GM19328 (cell line): ENCODE results near the gene ATG4B.

Experiments used
- ATAC-seq: cut with Tn5 transposase; IDR thresholded peaks from one replicate; pipeline ENCODE4 v1.9.1; 2021; ENCODE audit warnings: mild to moderate bottlenecking, moderate library complexity; ENCODE audit not compliant: unreplicated experiment

The ATG4B gene

DNA sequence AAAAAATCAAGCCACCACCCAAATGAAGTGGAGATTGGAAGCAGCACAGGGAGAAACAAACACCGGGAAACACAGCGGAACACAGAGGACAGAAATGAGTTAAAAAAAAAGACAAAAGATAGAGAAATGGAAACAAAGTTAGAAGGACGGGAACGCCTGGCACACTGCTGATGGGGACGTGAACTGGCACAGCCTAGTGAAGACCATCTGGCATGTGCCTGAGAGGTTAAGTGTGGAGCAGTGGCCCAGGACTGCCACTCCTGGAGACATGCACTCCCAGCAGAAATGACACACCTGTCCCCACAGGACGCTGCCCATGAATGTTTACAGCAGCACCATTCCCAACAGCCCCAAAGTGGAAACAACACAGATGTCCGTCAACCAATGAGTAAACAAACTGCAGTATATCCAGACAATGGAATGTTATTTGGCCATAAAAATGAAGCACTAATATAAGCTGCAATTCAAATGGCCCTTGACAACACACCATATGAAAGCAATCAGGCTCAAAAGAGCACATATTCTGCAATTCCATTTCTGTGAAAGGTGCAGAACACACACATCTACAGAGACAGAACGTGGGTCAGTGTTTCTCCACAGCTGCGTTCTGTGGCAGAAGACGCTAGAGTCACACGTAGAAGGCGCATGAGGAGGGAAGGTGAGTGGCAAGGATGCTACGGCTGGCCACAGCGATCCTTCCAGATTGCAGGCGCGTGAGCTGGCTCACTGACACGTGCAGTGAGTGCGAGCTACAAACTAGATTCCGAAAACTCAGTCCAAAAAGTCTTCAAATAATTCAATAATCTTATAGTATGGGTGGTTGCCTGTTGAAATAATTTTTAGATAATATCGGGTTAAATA is 25.1 kb upstream of the ATG4B start:
- no peak for ATAC-seq

DNA sequence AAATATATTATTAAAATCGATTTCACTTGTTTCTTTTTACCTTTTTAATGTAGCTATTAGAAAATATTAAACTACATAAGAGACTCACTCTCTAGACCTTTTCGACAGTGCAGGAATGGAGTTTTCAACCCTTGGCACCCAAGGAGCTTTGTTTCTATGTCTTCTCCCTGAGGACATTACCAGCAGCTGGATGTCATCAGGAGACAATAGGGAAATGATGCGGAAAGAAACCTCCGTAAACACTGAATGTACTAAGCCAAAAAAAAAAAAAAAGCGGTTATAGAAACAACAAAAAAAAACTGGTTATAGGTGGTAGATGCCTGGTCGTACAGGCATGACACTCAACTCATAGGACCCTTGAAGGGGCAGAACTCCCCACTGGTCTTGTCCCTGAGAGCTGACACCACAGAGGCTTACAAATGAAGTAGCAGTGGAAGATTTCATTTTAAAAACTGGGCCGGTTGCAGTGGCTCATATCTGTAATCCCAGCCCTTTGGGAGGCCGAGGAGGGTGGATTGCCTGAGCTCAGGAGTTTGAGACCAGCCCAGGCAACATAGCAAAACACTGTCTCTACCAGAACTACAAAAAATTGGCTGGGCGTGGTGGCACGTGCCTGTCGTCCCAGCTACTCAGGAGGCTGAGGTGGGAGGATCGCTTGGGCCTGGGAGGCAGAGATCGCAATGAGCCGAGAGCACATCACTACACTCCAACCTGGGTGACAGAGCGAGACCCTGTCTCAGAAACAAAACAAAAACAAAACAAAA is 24.3 kb upstream of the ATG4B start:
- ATAC-seq = no peak

DNA sequence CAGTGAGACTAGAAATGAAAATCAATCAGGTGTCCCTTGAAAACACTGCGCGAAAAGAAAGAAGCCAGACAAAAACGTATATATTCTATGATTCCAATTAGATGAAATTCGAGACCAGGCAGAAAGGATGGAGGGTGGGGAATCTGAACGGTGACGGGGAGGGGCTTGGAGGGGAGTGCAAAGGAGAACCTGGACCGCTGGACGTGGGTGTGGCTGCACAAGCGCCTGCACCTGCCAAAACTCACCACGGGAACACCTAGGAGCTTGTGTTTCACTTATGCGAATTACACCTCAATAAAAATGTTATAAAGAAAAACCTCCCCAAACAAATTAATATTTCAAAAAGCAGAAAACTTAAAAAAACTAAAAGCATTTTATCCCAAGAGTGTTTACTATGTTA is 22.5 kb upstream of the ATG4B start:
- no peak for ATAC-seq

DNA sequence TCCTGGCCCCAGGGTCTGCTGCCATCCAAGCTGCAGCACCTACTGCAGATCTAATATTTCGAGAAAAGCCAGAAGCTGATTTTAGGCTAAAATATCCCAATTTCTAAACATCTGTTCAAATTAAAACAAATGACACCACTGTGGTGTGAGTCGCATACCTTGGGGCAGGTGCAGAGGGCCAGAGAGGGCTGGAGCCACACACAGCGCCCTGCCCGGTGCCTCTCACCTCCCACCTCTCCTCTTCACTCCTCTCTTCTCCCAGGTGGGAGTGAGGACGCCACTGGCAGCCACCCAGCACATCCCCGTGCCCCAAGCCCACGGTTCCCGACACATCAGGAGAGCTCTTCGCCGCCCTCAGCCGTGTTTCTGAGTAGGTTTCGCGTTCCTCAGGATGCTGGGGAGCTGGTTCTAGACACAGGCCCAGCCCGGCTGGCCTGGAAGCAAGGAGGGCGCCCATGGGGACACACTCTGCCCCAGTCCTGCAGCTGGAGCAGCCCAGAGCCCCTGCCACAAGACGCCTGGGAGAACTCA is 21.9 kb upstream of the ATG4B start:
- no peak for ATAC-seq

DNA sequence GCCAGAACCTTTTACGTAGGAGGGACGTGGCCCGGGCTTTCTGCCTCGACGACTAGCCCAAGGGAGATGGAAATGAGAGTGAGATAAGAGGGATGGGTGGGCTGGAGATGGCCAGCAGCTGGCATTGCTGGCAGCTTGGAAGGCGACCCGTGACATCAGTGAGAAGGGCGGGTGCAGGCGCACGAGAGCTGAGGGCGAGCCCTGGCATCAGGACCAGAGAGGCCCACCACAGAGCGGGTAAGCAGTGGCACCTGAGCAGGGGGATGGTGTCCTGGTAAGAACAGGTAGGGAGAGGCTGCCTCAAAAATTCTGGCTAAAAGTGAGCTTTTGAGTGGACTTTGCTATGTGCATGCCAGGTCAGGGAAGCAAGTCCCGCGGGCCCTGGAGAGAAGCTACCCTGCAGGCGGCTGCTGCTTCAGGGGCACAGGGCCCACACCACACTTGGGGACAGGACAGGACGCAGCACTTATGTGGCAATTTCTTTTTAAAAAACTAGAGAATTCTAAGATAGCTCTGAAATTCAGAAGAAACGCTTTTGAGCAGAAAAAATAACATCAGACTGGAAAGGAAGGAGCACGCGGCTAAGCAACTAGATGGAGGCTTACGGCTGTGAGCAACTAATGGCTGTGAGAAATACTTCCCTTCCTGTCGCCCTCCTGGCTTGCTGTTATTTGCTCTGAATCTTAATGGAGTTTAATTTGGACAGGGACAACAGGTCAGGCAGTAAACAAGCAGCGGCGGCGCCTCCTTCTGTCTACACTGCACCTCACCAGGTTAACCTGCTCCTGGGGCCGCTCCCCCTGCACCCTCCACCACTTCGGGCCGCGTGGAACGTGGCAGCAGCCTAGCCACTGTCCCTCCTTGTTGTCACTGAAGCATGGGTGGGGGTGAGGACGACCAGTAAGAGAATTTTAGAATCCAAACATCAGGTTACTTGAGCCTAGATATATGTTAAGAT is 21.0 kb upstream of the ATG4B start:
- no peak for ATAC-seq

DNA sequence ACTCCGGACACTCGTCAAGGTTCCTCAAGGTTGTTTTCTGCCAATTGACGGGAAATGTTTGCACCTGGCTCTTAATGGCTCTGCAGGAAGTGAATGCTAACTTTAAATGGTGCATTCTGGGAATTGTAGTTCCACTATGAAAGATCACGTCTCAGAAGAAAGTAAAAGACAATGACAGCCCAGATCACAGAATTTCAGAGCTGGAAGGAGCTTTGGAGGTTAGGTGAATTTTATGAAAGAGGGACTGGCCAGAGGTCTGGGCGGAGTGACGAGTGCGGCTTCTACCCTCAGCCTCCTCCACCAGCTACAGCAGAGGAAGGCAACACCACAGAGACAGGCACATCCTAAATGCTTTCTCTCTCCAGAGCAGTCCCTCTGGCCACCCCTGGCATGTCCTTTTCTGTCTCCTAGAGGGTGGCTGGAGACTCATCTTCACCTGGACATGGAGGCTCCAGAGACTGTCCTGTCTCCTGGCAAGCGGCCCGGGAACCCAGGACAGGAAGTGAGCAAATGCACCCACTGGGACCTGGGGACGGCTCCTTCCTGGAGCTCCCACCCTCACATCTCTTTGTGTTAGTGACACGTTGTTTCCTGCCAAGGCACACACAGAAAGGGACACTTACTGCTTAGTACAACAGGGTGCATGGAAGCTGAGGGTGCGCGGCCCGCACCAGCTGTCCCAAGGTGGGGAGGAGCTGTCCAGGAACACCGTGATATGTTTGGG is 19.9 kb upstream of the ATG4B start:
- ATAC-seq = no peak

DNA sequence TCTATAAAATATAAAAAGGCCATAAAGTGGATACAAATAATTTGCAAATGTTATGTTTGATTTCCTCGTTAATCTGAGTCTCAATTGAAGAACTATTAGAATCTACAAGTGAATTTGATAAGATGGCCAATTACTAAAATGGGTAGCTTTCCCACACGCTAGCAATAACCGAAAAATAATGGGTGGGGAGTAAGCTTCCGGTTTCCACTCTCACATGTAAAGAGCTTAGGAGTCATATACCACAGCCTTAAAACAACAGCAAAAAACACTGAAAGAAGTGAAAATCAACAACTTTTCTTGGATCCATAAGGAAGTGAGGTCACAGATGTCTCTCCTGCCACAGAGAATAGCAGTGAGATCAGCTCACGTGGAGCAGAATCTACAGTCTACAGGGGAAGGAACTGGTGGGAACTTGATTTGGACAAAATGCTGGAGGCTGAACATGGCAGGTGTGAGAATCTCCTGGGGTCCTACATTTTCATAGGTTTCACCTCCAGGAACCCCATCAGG is 19.1 kb upstream of the ATG4B start:
- no peak for ATAC-seq

DNA sequence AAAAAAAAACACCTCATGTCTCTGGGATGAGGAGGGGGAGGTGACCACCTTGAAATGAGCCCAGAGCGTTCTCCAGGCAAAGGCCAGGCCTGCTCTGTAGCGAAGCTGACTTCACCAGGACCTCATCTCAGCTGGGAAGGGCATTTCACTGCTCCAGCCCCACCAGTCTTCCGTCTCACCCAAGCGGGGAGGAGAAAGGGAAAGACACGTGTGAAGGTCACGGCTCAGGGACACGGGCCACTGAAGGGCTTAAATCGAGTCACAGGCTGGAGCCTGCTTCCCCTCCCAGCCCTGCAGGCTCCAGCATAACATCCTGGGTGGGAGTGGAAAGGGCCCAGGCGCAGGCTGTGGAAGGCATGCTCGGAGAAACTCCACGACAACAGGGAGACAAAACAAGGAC is 18.7 kb upstream of the ATG4B start:
- no peak for ATAC-seq

DNA sequence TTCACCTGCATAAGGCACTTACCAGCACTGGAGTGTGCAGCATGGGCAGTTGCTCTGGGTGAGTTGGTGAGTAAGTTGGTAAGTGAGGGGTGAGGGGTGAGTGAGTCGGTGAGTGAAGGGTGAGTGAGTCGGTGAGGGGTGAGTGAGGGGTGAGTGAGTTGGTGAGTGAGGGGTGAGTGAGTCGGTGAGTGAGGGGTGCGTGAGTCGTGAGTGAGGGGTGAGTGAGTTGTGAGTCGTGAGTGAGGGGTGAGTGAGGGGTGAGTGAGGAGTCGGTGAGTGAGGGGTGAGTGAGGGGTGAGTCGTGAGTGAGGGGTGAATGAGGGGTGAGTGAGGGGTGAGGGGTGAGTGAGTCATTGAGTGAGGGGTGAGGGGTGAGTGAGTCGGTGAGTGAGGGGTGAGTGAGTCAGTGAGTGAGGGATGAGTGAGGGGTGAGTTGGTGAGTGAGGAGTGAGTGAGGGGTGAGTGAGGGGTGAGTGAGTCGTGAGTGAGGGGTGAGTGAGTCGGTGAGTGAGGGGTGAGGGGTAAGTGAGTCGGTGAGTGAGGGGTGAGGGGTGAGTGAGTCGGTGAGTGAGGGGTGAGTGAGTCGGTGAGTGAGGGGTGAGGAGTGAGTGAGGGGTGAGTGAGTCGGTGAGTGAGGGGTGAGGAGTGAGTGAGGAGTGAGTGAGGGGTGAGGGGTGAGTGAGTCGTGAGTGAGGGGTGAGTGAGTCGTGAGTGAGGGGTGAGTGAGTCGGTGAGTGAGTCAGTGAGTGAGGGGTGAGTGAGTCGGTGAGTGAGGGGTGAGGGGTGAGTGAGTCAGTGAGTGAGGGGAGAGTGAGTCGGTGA is 17.7 kb upstream of the ATG4B start:
- no peak for ATAC-seq

DNA sequence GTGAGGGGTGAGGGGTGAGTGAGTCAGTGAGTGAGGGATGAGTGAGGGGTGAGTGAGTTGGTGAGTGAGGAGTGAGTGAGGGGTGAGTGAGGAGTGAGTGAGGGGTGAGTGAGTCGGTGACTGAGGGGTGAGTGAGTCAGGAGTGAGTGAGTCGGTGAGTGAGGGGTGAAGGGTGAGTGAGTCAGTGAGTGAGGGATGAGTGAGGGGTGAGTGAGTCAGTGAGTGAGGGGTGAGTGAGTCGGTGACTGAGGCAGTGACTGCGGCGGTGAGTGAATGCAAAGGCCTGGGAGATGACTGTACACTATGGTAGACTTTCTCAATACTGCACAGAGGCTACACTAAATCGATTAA is 17.1 kb upstream of the ATG4B start:
- ATAC-seq = no peak

DNA sequence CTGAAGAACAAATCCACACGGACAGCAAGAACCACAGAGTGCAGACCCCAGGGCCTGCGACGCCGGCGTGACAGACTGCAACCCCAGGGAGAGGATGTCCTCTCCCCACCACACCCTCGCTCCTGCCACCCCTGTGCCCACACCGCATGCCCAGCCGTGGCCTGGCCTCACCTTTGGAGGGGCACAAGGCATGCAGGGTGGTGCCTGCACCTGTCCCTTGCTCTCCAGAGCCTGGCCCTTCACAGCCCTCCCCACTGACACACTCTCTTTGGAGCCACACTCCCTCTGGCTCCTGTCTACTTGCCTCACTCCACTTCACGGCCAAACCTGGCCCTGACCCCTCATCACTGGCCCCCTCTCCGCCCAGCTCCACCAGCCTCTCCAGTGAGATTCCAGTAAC is 9.8 kb upstream of the ATG4B start:
- ATAC-seq = no peak

DNA sequence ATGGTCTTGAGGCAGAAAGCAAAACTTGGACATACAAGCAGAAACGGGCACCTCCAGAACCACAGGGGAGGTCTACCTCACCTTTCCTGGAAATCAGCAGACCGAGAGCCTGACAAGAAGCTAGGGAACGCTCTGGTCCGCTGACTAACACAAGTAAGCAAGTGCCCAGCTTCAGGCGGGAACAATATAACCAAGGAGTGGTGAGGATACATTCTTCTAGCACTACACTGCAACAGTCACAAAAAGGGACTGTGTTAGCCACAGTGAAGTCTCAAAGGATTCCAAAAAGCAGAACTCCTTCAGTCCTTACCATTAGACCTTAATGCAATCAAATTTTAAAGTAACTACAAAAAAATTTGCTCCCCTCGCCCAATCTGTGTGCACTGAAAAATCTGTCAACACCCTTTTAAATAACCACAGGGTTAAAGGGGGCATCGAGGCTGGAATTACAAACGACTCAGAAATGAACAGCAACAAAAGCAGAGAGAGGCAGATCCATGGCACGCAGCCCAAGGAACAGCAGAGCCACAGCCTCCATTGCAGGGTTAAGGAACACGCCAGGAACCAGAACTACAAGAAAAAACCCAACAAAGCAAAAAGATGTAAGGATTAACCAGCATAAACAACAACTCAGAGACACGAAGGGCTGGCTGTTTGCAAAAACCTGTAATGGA is 7.6 kb upstream of the ATG4B start:
- no peak for ATAC-seq

DNA sequence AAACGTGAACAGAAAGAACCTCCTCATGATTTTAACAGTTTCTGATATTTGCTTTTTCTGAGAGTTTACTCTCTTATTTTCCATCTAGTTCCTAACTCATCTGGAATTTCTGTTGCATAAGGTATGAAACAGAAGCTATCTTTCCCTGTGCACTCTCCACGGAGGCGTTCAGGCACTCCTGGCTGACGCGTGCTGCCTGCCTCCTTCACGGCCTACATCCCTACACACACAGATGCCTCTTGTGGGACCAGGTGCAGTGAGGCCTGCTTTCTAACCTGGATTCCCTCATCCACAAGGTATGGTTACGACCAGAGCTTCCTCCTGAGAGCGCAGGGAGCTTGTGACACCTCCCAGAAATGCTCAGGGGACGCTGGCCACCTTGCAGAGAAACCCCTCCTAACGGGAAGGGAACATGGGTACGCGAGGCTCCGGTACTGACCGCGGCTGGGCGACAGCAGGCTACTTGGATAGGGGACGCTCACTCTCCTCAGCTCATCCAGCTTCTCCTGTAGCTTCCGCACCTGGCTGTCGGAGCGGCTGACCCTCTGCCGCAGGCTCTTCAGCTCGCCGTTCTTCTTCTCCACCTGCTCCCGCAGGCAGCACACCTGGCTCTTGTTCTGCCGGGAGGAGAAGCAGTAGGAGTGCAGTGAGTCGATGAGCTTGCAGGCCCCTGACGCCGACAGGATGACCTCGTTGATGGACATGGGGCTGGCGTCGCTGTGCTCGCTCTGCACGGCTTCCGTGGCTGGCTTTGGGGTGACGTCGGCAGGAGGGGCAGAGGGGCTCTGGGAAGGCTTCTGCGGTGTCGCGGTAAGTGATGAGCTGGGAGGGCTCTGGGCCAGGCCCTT is 4.8 kb upstream of the ATG4B start:
- ATAC-seq = no peak

DNA sequence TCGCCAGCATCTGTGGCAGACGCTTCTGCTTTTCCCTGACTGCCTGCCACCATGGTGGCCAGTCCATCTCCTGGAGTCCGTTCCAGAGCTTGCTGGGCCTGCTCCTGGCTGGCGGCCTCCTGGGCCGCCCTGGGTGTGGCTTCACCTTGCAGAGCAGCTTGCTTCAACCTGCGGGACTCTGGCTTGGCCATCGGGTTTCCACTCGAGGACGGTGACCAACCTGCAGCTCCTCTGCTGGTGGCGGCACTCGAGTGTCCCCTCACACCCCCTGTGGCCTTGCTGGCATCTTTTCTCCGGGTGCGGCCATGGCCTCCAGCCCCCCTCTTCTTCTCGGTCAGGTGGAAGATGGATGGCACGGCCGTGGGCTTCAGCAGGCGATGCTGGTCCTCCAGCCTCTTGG is 3.9 kb upstream of the ATG4B start:
- no peak for ATAC-seq

DNA sequence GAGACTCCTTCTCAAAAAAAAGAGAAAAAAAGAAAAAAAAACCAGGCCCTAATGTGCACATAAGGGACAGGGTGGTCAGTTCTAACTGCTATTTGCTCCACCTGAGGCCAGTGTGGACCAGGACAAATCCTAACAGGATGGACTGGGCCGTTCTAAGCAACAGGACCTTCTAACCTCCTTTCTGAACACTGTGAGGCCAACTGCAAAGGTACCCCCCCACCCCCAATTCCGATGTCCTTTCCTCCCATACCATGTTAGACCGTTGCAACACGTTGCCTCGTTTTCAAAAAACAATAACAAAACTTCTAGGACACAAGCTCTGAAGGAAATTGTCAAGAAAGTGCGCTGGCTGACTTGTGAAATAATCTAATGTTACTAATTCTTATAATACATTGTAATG is 1.7 kb upstream of the ATG4B start:
- no peak for ATAC-seq

DNA sequence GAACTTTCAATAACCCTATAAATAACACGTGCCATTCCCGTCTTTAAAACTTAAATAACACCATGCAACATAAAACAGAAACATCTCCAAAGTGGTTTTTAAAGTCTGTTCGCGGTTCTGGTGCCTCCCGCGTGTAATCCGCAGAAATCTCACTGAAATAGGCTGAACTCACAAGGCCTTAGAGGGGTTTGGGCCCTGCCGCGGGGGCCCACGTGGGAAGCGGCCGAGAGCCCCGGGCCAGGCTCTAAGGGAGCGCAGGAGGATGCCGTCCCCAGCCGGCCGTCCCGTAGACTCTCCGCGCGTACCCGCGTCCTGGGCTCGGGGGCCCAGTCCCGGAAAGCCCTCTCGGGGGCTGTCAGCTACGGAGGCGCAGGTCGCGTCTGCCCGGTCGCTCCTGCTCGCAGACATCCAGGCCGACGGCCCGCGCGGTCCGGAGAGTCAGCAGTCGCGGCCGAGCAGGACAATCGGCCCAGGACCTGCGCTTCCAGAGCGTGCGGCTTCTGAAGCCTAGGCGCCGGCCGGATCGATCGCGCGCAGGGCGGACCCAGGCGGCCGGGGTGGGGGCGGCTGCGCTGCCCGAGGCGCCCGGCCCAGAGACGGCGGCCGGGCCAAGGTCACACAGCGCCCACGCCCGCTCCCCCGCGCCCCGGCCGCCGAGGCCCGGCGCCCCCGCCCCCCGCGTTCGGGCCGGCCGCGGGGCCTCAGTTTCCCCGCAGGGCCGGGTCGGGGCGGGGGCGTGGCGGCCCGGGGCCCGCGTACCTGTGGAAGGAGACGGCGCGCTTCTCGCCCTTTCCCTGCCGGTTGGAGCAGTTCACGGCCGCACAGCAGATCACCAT is 1.1 kb upstream of the ATG4B start:
- peak; percentile 35 for ATAC-seq
